Keratinocyte (primary cell): Measurements from ENCODE around the gene MAGI2. TPM values are rescaled to one million over a fixed set of nuclear protein-coding genes. Genes with fewer than 3 reads are reported as not detected.

Source experiments
- DNase-seq: peaks from one replicate; pipeline ENCODE4 v3.0.0-alpha.2; 2011; ENCODE audit warnings: low read depth, missing footprints, low spot score
- FAIRE-seq: peaks from 2 replicates; lab custom pipeline; 2011; peaks lifted over from hg19 to GRCh38; lab: Jason Lieb, UNC
- H2AFZ ChIP-seq: 2 replicates; pipeline ENCODE4 v1.6.0; 2012; ENCODE audit warnings: low read length, control low read depth, inconsistent platforms; ENCODE audit not compliant: control insufficient read depth
- H3K27ac ChIP-seq: 2 replicates; pipeline ENCODE4 v1.5.1; 2011; ENCODE audit warnings: low read length; ENCODE audit not compliant: control insufficient read depth, insufficient read depth
- H3K27me3 ChIP-seq: 3 replicates; pipeline ENCODE4 v1.6.0; 2011; ENCODE audit warnings: low read length; ENCODE audit not compliant: control insufficient read depth, insufficient read depth; ENCODE audit errors: extremely low read depth
- H3K36me3 ChIP-seq, 2 experiments: 2 replicates in 1 of 2; 3 replicates in 1 of 2; pipeline ENCODE4 v1.5.1; 2011; ENCODE audit warnings: low read length in 2 of 2, mild to moderate bottlenecking in 1 of 2; ENCODE audit not compliant: control insufficient read depth in 2 of 2, insufficient read depth in 2 of 2; ENCODE audit errors: extremely low read depth in 1 of 2
- H3K4me1 ChIP-seq: 3 replicates; pipeline ENCODE4 v1.5.1; 2011; ENCODE audit warnings: low read length; ENCODE audit not compliant: control insufficient read depth, insufficient read depth; ENCODE audit errors: extremely low read depth
- H3K4me2 ChIP-seq: 3 replicates; pipeline ENCODE4 v1.6.0; 2011; ENCODE audit warnings: low read depth, low read length; ENCODE audit not compliant: control insufficient read depth, insufficient read depth; ENCODE audit errors: extremely low read depth
- H3K4me3 ChIP-seq, 3 experiments: fragments of 200-600 bp in 1 of 3; sonication (generic) in 1 of 3; 2 replicates in 2 of 3; 3 replicates in 1 of 3; pipeline ENCODE4 v1.5.1; 2011 to 2016; ENCODE audit warnings: low read length in 3 of 3, mild to moderate bottlenecking in 3 of 3, control low read depth in 2 of 3, inconsistent platforms in 1 of 3, low read depth in 1 of 3, mixed read lengths in 1 of 3, mixed run types in 1 of 3, moderate library complexity in 1 of 3; ENCODE audit not compliant: control insufficient read depth in 2 of 3, insufficient read depth in 2 of 3; ENCODE audit errors: extremely low read depth in 1 of 3
- H3K79me2 ChIP-seq: 2 replicates; pipeline ENCODE4 v1.6.0; 2012; ENCODE audit warnings: low read length; ENCODE audit not compliant: control insufficient read depth, insufficient read depth
- H3K9ac ChIP-seq: 3 replicates; pipeline ENCODE4 v1.6.0; 2011; ENCODE audit warnings: low read length; ENCODE audit not compliant: control insufficient read depth, insufficient read depth; ENCODE audit errors: extremely low read depth
- H3K9me1 ChIP-seq: 3 replicates; pipeline ENCODE4 v1.6.0; 2011; ENCODE audit warnings: low read length; ENCODE audit not compliant: control insufficient read depth, insufficient read depth; ENCODE audit errors: extremely low read depth
- H3K9me3 ChIP-seq: 2 replicates; pipeline ENCODE4 v1.5.1; 2012; ENCODE audit warnings: low read depth, low read length; ENCODE audit not compliant: control insufficient read depth
- H4K20me1 ChIP-seq: 3 replicates; pipeline ENCODE4 v1.6.0; 2011; ENCODE audit warnings: low read length; ENCODE audit not compliant: control insufficient read depth, insufficient read depth; ENCODE audit errors: extremely low read depth
- CTCF ChIP-seq, 3 experiments: IDR thresholded peaks in 1 of 3; conservative IDR thresholded peaks in 1 of 3; optimal IDR thresholded peaks in 1 of 3; 2 replicates in 2 of 3; 3 replicates in 1 of 3; pipeline versions ENCODE3 to v1.5.1; 2011; ENCODE audit warnings: low read length in 3 of 3, mild to moderate bottlenecking in 3 of 3, moderate library complexity in 2 of 3, control low read depth in 1 of 3, inconsistent platforms in 1 of 3; ENCODE audit not compliant: insufficient read depth in 2 of 3; ENCODE audit errors: extremely low read depth in 1 of 3
- EZH2 ChIP-seq: IDR thresholded peaks from one replicate; pipeline ENCODE4 v1.6.1; 2012; ENCODE audit warnings: inconsistent platforms, mild to moderate bottlenecking, low read length, moderate library complexity
- dilution Hi-C: fragments of 300-500 bp; cut with MboI; formaldehyde crosslinking; loops from one replicate; pipeline ENCODE4 v1.7.0; 2020; ENCODE audit warnings: low sequenced_read_pairs; ENCODE audit not compliant: extremely low pct_ligation_motif_present
- polyA plus RNA-seq, 5 experiments: library from polyadenylated mRNA; depleted of rRNA in 3 of 5; stranded (reverse) in 3 of 5; stranded (forward) in 1 of 5; unstranded in 1 of 5; fragments of >200 nt; gene quantifications; 1 replicate in 1 of 5; 2 replicates in 3 of 5; 3 replicates in 1 of 5; pipeline versions ENCODE4 v1.2.1 to v1.2.3, GENCODE V29; 2011 to 2012; ENCODE audit warnings: missing spikeins in 2 of 5, low read depth in 1 of 5, low replicate concordance in 1 of 5

The MAGI2 gene
- polyA plus RNA-seq, 1 donor (not counting 4 experiments of a cell fraction or from before 2014, with no cell fraction given): 0.07 TPM

GRCh38 chr7:79180533-79180932 is 272.9 kb downstream of the MAGI2 start:
- no peaks in the 10 kb centered on the region for H3K9me3 ChIP-seq
- no peak for FAIRE-seq
- no peak overlapping the region for H3K27ac ChIP-seq
- no peaks in the 10 kb centered on the region for H3K9me1 ChIP-seq
- no peak overlapping the region for H3K4me3 ChIP-seq
- no peaks in the 10 kb centered on the region for H3K79me2 ChIP-seq
- H3K4me2 ChIP-seq: no peak overlapping the region
- H2AFZ ChIP-seq: no peak overlapping the region
- no peaks in the 10 kb centered on the region for H3K27me3 ChIP-seq
- no peaks in the 10 kb centered on the region for H4K20me1 ChIP-seq
- H3K9ac ChIP-seq: no peak overlapping the region
- H3K4me1 ChIP-seq: peaks cover 6% of the 10 kb centered on the region
- TF ChIP-seq CTCF (optimal IDR thresholded peaks at IDR 0.05 in 1 of 3, IDR thresholded peaks at IDR 0.05 in 1 of 3, conservative IDR thresholded peaks at IDR 0.05 in 1 of 3; ENCODE audit: extremely low read depth in 1 of 3, insufficient read depth in 2 of 3, low read length in 3 of 3): no peak
- no peak for TF ChIP-seq EZH2
- no peak for DNase-seq
- dilution Hi-C loops: no loop called here
- H3K36me3 ChIP-seq: no peaks in the 10 kb centered on the region

- Histone ChIP-seq H3K4me1 (no peaks in the 10 kb centered on the region), H3K27me3 (no peaks in the 10 kb centered on the region), H4K20me1 (no peaks in the 10 kb centered on the region), H3K4me3 (no peak overlapping the region), H3K27ac (no peak overlapping the region), H3K79me2 (no peaks in the 10 kb centered on the region), H3K9ac (no peak overlapping the region), H3K9me3 (no peaks in the 10 kb centered on the region), H2AFZ (no peak overlapping the region), H3K36me3 (no peaks in the 10 kb centered on the region), H3K4me2 (peak overlapping the region; percentile 23), H3K9me1 (no peaks in the 10 kb centered on the region)
- FAIRE-seq (peak; percentile 90), DNase-seq (no peak)
- dilution Hi-C loops: no loop called here
- peak; percentile 46 to 52 (median 48) for TF ChIP-seq CTCF (optimal IDR thresholded peaks at IDR 0.05 in 1 of 3, IDR thresholded peaks at IDR 0.05 in 1 of 3, conservative IDR thresholded peaks at IDR 0.05 in 1 of 3; ENCODE audit: extremely low read depth in 1 of 3, insufficient read depth in 2 of 3, low read length in 3 of 3)
- TF ChIP-seq EZH2: no peak
Observed at GRCh38 chr7:79176859-79177477, 276.5 kb downstream of the MAGI2 start.
